Measurements from ENCODE around the gene ENTPD8. TPM values are rescaled to one million over a fixed set of nuclear protein-coding genes. Genes with fewer than 3 reads are reported as not detected.
"Not testable (repeated sequence)": the region's sequence is repeated elsewhere in the genome, so short reads cannot be mapped to it uniquely, and the experiment has no call there.

The ENTPD8 gene
- total RNA-seq, 2 experiments from 2014 or later: not detected

DNA sequence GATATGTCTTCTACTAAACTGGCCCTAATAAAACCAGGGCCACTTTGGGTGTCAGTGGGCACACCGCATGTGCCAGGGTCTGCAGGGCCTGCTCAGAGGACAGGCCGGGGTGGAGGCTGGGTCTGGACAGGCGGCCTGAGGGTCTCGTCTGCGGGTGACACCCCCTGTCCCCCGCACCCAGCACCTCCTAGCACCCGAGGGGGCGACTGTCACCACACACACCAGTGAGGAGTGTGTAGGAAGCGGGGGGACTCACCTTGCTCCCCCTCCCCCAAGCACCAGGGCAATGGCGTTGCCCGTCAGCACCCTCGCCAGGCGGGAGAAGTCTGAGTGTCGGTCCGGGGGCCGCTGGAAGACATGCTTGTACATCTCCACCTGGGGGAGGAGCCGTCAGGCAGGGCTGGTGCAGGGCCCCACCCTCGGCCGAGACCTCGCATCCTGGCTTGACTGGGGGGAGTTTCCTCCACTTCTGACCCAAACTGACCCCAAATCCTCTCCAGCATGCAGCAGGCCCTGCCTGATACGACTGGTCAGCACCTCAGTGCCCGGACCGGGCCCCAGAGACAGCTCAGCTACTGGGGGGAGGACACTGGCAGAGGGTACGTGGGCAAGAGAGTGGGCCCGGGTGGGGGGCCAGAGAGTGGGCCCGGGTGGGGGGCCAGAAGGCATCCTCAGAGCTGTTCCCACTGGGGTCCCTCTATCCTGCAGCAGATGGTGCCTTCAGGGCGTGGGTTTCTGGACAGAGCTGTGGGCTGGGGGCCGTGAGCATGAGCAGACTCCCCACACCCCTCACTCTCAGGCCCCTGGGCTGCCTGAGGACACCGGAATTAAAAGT is 36.8 kb upstream of the ENTPD8 start:
- ChIA-PET POLR2A (no interaction called here), CTCF (no interaction called here)

DNA sequence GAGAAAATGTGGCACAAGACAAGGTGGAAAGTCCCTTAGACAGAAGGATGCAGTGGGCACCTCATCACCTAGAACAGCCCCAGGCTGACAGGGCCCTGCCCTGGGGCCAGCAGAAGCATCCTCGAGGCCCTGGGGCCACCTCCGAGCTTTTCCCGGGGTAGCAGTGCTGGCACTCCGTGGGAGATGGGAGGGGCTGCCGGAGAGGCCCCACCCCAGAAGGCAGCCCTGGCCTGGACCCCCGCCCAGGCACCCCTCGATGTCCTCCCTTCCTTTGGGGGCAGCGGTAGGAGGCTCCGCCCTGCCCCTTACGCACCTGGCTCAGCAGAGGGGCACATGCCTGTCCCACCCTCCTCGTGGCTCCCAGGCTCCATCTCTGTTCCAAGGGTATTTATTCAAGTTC is 35.7 kb upstream of the ENTPD8 start:
- CTCF ChIA-PET: no interaction called here
- POLR2A ChIA-PET: no interaction called here

DNA sequence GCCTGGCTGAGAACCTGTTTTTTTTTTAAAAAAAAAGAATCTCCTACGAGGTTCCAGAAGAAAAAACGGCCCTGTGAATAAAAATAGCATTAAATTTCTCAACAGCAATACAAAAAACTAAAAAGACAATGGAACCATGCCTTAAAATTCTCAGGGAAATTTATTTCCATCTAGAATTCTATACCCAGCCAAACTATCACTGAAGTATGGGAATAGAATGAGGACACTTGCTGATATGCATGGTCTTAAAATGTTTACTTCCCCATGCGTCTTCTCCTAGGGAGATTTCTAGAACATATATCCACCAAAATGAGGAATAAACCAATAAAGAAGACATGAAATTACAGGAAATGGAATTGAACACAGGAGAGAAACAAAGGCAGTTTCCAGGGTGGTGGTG is 34.5 kb upstream of the ENTPD8 start:
- POLR2A ChIA-PET: no interaction called here
- CTCF ChIA-PET: interaction anchor here (0.6 kb wide), 1 partner anchor 53 kb away, joined by 4 read pairs; the partner anchor contains the start of genes EXD3 and NOXA1

DNA sequence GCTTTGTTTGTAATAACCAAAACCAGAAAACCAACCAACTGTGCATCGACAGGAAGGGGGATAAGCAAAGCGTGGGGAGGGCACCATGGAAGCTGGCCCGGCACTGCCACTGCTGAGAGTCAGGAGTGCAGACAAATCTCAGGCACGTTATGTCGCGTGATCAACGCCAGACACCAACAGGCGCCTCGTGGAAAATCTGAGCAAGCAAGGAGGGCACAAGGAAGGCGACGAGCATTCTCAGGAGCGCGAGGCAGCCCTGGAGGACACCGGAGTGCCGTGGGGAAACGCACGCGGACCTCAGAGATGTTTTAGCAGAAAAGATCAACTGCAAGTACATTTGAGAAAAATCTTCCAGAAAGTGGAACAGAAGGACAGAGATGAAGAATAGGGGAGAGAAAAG is 33.1 kb upstream of the ENTPD8 start:
- ChIA-PET CTCF (no interaction called here), POLR2A (no interaction called here)

DNA sequence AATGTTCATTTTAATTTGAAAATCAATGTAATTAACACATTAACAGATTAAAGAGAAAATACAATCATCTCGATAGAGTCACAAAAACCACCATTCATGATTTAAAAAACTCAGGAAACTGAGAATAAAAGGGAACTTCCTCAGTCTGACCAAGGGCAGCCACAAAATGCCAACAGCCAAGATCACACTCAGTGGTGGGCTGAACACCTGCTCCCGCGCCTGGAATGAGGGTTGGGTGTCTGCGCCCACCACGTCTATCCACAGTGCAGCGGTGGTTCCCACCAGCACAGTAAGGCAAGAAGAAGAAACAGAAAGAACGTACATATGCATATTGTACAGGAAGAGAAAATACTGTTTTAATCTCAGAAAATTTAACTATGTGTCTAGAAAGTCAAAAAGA is 29.6 kb upstream of the ENTPD8 start:
- ChIA-PET CTCF (no interaction called here), POLR2A (no interaction called here)

DNA sequence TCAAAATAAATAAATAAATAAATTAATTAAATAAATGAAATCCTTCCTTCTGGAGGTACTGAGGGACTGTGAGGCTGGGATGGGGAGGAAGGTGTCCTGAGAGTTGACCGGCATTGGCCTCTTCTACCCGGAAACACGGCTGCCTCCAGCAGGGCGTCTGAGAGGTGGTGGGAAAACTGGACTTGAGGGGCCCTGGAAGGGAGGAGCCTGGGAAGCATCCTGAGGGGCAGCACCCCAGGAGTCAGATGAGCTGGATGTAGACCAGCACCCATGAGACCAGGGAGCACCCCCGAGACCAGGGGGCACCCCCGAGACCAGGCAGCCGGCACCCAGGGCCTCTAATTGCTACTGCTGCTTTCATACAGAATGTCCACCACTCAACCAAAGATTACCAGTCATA is 26.7 kb upstream of the ENTPD8 start:
- ChIA-PET POLR2A (no interaction called here), CTCF (no interaction called here)

DNA sequence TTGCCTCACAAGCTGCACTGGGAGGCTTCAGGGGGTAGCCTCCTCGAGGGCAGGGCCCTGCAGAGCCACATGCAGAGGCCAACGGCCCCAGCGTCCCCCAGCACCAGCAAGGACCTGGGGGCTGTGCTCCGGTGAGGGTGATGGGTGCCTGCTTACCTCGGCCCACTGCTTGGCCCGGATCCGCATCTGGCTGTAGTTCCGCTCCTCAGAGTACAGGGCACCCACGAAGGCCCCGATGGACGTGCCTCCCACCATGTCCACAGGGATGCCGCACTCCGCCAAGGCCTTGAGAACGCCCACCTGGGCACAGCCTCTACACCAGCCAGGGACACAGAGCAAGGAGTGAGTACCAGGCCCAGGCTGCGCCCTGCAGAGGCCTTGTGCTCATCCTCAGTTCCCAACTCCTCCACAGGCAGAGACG is 26.0 kb upstream of the ENTPD8 start:
- ChIA-PET CTCF (no interaction called here), POLR2A (no interaction called here)

DNA sequence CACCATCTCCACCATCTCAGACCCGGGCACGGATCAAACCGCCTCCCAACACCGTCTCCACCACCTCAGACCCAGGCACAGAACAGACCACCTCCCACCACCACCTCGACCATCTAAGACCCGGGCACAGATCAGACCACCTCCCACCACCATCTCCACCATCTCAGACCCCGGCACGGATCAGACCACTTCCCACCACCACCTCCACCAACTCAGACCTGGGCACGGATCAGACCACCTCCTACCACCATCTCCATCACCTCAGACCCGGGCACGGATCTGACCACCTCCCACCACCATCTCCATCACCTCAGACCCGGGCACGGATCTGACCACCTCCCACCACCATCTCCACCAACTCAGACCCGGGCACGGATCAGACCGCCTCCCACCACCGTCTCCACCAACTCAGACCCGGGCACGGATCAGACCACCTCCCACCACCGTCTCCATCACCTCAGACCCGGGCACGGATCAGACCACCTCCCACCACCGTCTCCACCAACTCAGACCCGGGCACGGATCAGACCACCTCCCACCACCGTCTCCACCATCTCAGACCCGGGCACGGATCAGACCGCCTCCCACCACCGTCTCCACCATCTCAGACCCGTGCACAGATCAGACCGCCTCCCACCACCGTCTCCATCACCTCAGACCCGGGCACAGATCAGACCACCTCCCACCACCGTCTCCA is 25.4 kb upstream of the ENTPD8 start:
- CTCF ChIA-PET, POLR2A ChIA-PET: not testable (repeated sequence)

DNA sequence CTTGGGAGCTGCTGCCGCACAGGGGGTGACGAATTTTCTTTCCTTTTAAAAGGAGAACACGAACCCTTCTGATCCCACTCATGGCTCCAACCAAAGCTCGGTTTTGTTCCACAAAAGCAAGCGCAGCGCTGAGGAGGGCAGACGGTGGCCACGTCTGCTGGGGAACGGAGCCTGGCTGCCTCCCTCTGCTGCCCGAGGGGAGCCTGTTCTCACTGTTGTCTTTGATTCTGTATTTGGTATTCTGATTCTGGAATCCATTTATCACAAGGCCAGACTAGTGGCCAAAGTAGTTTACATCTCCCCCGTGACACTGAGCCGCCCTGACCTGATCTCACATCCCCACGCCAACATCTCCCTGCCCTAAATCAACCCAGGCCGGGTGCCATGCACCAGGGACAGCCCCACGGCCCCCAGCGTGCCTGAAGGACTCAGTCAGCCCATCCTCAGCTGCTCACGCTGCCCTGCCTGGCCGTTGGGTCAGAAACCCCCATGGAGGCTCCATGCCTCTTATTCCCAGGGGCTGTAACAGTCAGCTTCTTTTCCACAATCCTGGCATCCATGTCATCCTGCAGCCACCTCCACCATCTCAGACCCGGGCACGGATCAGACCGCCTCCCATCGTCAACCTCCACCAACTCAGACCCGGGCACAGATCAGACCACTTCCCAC is 24.7 kb upstream of the ENTPD8 start:
- ChIA-PET POLR2A (no interaction called here), CTCF (interaction anchor here (0.6 kb wide), 1 partner anchor 227 kb away, joined by 3 read pairs; no protein-coding TSS in a partner anchor)

DNA sequence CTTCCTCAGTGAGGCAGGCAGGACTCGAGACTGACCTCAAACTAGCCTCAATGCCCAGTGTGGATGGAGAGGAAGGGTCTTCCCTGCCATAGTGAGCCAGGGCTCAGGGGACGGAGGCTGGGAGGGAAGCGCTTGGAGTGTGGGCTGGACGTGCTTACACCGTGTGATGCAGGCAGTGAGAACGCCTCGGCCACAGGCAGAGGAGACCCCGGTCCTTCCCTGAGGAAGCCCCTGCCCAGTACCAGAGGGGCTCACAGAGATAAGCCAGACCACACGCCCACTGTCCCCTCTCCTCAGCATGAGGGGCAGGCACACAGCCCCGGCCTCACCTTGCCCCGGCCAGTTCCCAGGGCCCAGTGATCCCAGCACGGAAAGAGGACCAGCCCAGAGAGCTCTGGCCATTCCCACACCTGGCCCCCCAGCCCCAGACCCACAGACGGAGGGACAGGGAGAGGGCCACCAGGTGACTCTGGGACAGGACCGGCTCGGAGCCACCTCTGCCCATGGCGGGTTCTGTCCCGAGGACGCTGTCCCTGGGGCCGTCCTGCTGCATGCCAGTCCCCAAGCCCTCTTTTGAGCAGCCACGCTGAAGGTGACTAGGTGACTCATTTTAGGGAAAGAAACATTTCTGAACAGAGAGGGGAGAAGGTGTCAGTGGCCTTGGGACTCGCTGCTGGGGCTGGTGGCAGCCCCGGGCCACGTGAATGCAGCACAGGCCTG is 24.0 kb upstream of the ENTPD8 start:
- CTCF ChIA-PET: interaction anchor here (0.6 kb wide), 1 partner anchor 226 kb away, joined by 3 read pairs; no protein-coding TSS in a partner anchor
- POLR2A ChIA-PET: no interaction called here

DNA sequence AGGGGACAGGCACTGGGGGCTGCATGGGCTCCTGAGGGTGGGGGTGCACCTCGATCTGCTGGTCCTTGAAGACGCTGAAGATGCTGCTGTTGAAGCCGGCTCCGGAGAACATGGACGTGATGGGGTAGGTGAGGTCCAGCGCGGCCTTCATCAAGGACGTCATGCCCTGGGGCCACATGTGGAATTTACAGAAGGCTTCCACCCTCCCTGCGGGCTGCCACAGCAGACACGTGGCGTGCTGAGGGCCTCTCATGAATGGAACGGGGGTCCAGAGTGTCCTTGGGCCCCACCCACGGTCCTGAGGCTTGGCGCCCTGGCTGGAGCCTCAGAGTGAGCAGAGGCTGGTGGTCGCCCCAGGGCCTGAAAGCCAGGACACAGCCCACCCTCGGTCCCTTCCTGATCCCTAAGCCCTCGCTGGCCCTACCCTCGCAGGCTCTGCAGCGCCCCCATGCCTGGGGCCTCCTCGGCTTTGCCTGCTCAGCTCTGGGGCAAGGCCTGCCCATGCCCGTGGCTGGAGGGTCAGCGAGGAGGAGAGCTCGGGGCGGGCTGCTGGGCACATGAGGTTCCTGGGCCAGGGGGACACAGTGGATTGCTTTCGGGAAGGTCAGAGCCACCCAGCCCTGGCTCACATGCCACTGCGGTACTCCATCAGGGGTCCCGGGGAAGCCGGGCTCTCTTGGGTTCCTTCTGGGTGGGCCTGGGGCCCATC is 23.3 kb upstream of the ENTPD8 start:
- ChIA-PET POLR2A (no interaction called here), CTCF (no interaction called here)

DNA sequence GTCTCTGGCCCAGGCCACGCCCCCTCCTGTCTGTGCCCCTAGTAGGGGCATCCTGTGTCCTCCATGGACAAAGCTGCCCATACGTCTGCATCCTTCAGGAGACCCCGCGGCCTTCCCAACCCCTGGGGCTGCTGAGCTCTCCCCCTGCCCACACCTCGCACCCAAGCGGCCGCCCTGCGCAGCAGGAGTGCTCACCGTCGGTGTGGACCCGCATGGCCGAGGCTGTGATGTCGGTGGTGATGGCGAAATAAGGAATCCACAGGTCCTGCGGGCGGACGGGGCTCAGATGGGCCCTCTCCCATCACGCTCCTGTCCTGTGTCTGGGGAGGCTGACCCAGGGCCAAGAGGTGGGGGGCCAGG is 22.8 kb upstream of the ENTPD8 start:
- CTCF ChIA-PET: interaction anchor here (1.5 kb wide), 1 partner anchor 73 kb away, joined by 3 read pairs; no protein-coding TSS in a partner anchor
- POLR2A ChIA-PET: no interaction called here

DNA sequence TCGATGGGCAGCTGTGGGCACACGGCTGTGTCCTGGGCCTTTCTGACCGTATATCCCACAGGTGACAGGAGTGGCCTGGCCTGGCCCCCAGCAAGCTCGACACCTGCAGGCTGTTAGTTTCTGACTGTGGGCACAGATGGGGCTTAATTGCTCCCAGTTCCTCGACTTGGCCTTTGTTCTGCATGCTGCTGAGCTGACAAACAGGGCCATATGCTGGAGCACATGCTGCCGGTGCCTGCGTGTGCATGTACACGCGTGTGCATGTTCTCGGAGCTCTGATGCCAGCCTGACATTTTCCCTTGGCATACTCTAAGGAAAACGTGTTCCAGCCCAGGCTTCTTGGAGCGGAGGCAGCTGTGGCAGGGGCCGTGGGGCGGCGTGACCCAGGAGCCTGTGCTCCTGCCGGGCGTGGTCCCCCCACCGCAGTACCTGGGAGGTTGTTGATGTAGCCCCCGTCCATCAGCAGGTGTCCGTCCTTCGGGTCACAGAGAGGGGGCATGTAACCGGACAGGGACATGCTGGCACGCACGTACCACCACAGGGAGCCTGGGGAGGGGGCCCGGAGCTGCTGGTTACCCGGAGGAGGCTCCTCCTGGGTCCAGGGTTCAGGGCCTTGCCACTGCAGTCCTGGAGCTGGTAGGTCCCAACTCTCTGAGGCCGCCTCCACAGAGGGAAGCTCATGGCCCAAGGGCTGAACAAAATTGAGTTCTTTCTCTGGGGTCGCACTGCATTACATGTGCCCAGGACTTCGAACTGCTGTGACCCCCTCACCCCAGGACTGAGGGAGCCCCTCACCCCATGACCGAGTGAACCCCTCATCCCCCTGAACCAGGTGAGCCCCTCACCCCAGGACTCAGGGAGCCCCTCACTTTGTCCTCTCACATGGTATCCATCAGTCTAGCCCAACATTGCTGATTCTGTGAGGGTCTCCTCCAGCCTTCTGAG is 22.1 kb upstream of the ENTPD8 start:
- CTCF ChIA-PET: interaction anchor here (0.5 to 1.5 kb wide), 3 partner anchors 74 to 1003 kb away, joined by 3 to 5 read pairs (median 3); partner anchors contain the start of gene SAPCD2
- POLR2A ChIA-PET: interaction anchor here (0.9 kb wide), 1 partner anchor 222 kb away, joined by 3 read pairs; the partner anchor contains the start of gene TUBB4B

DNA sequence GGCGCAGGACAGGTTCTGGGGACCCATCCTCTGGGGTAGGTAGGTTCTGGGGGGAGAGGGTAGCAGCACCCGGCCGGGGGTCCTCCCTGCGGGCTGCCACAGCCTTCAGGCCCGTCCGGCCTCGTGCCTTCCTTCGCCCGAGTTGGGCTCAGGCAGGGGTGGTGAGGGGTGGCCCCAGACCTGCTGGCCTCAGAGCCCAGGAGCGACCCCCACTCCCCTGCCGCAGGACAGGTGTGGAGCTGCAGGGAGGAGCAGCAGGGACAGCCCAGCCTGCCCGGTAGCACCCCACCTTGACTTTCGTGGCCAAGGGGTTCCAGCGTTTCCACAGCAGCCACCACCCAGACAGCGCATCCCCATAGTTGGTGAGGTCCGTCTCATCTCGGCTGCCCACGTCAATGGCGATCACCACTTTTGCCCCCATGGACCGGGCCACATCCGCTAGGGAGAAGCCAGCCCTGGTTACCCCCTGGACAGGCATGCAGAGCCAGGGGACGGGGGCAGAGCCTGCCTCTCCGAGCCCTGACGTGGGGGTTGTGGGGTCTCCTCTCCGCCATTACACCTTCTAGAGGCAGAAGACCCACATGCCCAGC is 21.3 kb upstream of the ENTPD8 start:
- ChIA-PET POLR2A (interaction anchor here (0.9 kb wide), 1 partner anchor 222 kb away, joined by 3 read pairs; the partner anchor contains the start of gene TUBB4B), CTCF (interaction anchor here (0.6 to 1.5 kb wide), 3 partner anchors 40 to 1002 kb away, joined by 3 to 4 read pairs (median 3); partner anchors contain the start of genes EXD3 and NOXA1)

DNA sequence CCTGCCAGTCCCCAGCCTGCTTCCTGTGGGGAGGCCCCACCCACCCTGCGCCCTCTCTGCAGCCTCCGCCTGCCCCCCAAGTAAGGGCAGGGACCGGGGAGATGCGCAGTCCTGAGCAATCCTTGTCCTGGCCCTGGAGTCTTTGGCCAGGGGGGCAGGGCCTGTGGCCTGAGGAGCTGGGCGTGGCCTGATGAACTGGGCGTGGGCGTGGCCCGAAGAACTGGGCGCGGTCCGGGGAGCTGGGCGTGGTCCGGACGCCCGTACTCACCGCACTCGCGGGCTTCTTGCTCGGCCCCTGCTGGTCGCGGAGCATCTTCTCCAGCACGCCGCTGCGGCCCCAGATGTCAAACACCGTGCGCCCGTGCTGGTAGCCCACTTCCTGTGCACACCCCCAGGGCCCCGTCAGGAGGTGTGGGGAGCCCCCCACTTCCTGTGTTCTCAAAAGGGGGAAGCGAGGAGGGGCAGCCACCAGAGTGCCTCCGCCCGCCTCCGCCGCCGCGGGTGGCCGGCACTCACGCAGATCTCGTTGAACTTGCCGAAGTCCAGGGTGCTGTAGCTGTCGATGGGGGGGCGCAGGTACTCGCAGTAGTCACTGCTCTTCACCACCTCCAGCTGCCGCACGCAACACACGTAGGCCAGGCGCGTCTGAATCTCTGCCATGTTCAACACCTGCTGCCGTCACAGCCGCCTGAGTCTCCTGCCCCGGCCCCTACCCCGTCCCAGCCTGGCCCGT is 20.7 kb upstream of the ENTPD8 start:
- CTCF ChIA-PET: interaction anchor here (1.3 kb wide), 1 partner anchor 39 kb away, joined by 4 read pairs; the partner anchor contains the start of genes EXD3 and NOXA1
- POLR2A ChIA-PET: interaction anchor here (0.8 to 0.9 kb wide), 2 partner anchors 39 to 221 kb away, joined by 3 read pairs; partner anchors contain the start of genes EXD3, NOXA1 and TUBB4B

DNA sequence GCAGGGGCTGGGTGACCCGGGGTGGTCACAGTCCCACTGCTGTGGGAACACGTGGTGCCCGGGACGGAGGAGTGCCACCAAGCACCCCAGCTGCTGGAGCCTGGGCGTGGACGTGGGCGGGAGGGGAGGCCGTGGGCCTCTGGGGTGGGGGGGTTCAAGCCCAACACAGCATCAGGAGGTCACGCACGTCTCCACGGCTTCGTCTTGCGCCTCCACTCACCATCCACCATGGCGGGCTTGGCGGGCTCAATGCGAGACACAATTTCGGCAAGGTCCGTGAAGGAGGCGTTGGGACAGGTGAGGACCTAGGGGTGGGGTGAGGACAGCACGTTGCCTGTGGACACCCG is 20.1 kb upstream of the ENTPD8 start:
- POLR2A ChIA-PET: interaction anchor here (0.8 kb wide), 1 partner anchor 38 kb away, joined by 3 read pairs; the partner anchor contains the start of genes EXD3 and NOXA1
- CTCF ChIA-PET: interaction anchor here (1.3 kb wide), 1 partner anchor 39 kb away, joined by 4 read pairs; the partner anchor contains the start of genes EXD3 and NOXA1
